ENCODE measurements around the gene CLDN24. TPM values are rescaled to one million over a fixed set of nuclear protein-coding genes. Genes with fewer than 3 reads are reported as not detected.
"Not testable (repeated sequence)": the region's sequence is repeated elsewhere in the genome, so short reads cannot be mapped to it uniquely, and the experiment has no call there.

CLDN24 gene
- total RNA-seq, 1 experiment from 2014 or later = not detected

- DNase-seq = no peak
- no peaks in the 10 kb centered on the region for H3K27me3 ChIP-seq (ENCODE audit: control insufficient read depth, insufficient read depth, low read length)
- H3K4me3 ChIP-seq (ENCODE audit: insufficient read depth, low read depth, low read length) = no peak overlapping the region
- H3K36me3 ChIP-seq (replicated peaks; ENCODE audit: control insufficient read depth, insufficient read depth, low read length) = no peaks in the 10 kb centered on the region
Measured at GRCh38 chr4:183335369-183335940, 13.2 kb upstream of the CLDN24 start.

GRCh38 chr4:183333983-183334382 lies 11.8 kb upstream of the CLDN24 start:
- no peaks in the 10 kb centered on the region for H3K27me3 ChIP-seq (ENCODE audit: control insufficient read depth, insufficient read depth, low read length)
- no peaks in the 10 kb centered on the region for H3K36me3 ChIP-seq (replicated peaks; ENCODE audit: control insufficient read depth, insufficient read depth, low read length)
- no peak for DNase-seq
- no peak overlapping the region for H3K4me3 ChIP-seq (ENCODE audit: insufficient read depth, low read depth, low read length)

GRCh38 chr4:183333202-183333601 lies 11.0 kb upstream of the CLDN24 start:
- no peak overlapping the region for H3K4me3 ChIP-seq (ENCODE audit: insufficient read depth, low read depth, low read length)
- no peak for DNase-seq
- no peaks in the 10 kb centered on the region for H3K27me3 ChIP-seq (ENCODE audit: control insufficient read depth, insufficient read depth, low read length)
- H3K36me3 ChIP-seq (replicated peaks; ENCODE audit: control insufficient read depth, insufficient read depth, low read length) = no peaks in the 10 kb centered on the region

- no peaks in the 10 kb centered on the region for H3K36me3 ChIP-seq (replicated peaks; ENCODE audit: control insufficient read depth, insufficient read depth, low read length)
- no peak for DNase-seq
Measured at GRCh38 chr4:183332447-183332846, 10.2 kb upstream of the CLDN24 start.

GRCh38 chr4:183330841-183331240 lies 8.6 kb upstream of the CLDN24 start:
- H3K27me3 ChIP-seq (ENCODE audit: control insufficient read depth, insufficient read depth, low read length) = no peaks in the 10 kb centered on the region
- H3K4me3 ChIP-seq (ENCODE audit: insufficient read depth, low read depth, low read length) = no peak overlapping the region
- no peak for DNase-seq
- H3K36me3 ChIP-seq (replicated peaks; ENCODE audit: control insufficient read depth, insufficient read depth, low read length) = no peaks in the 10 kb centered on the region

More at GRCh38 chr4:183332447-183332846, 10.2 kb upstream of the CLDN24 start:
- no peaks in the 10 kb centered on the region for H3K27me3 ChIP-seq (ENCODE audit: control insufficient read depth, insufficient read depth, low read length)
- no peak overlapping the region for H3K4me3 ChIP-seq (ENCODE audit: insufficient read depth, low read depth, low read length)

- no peaks in the 10 kb centered on the region for H3K36me3 ChIP-seq (replicated peaks; ENCODE audit: control insufficient read depth, insufficient read depth, low read length)
- no peak for DNase-seq
- no peak overlapping the region for H3K4me3 ChIP-seq (ENCODE audit: insufficient read depth, low read depth, low read length)
- H3K27me3 ChIP-seq (ENCODE audit: control insufficient read depth, insufficient read depth, low read length) = no peaks in the 10 kb centered on the region
Measured at GRCh38 chr4:183329954-183330742, 7.9 kb upstream of the CLDN24 start.

GRCh38 chr4:183329244-183329643 lies 7.0 kb upstream of the CLDN24 start:
- Histone ChIP-seq H3K4me3 (ENCODE audit: insufficient read depth, low read depth, low read length) (no peak overlapping the region), H3K27me3 (ENCODE audit: control insufficient read depth, insufficient read depth, low read length) (no peaks in the 10 kb centered on the region), H3K36me3 (replicated peaks; ENCODE audit: control insufficient read depth, insufficient read depth, low read length) (no peaks in the 10 kb centered on the region)
- no peak for DNase-seq

- no peaks in the 10 kb centered on the region for H3K36me3 ChIP-seq (replicated peaks; ENCODE audit: control insufficient read depth, insufficient read depth, low read length)
- H3K27me3 ChIP-seq (ENCODE audit: control insufficient read depth, insufficient read depth, low read length) = no peaks in the 10 kb centered on the region
- H3K4me3 ChIP-seq (ENCODE audit: insufficient read depth, low read depth, low read length) = no peak overlapping the region
- DNase-seq = no peak
Measured at GRCh38 chr4:183328832-183329231, 6.6 kb upstream of the CLDN24 start.

GRCh38 chr4:183327827-183328226 lies 5.6 kb upstream of the CLDN24 start:
- Histone ChIP-seq H3K36me3 (replicated peaks; ENCODE audit: control insufficient read depth, insufficient read depth, low read length) (no peaks in the 10 kb centered on the region), H3K4me3 (ENCODE audit: insufficient read depth, low read depth, low read length) (no peak overlapping the region), H3K27me3 (ENCODE audit: control insufficient read depth, insufficient read depth, low read length) (no peaks in the 10 kb centered on the region)
- DNase-seq = no peak

GRCh38 chr4:183326853-183327252 lies 4.6 kb upstream of the CLDN24 start:
- Histone ChIP-seq H3K27me3 (ENCODE audit: control insufficient read depth, insufficient read depth, low read length) (no peaks in the 10 kb centered on the region), H3K4me3 (ENCODE audit: insufficient read depth, low read depth, low read length) (no peak overlapping the region), H3K36me3 (replicated peaks; ENCODE audit: control insufficient read depth, insufficient read depth, low read length) (no peaks in the 10 kb centered on the region)
- no peak for DNase-seq

- not testable (repeated sequence) for DNase-seq; H3K36me3 ChIP-seq (replicated peaks; ENCODE audit: control insufficient read depth, insufficient read depth, low read length); H3K27me3 ChIP-seq (ENCODE audit: control insufficient read depth, insufficient read depth, low read length); H3K4me3 ChIP-seq (ENCODE audit: insufficient read depth, low read depth, low read length)
Measured at GRCh38 chr4:183326387-183326786, 4.2 kb upstream of the CLDN24 start.

GRCh38 chr4:183324619-183325018 lies 2.4 kb upstream of the CLDN24 start:
- Histone ChIP-seq H3K27me3 (ENCODE audit: control insufficient read depth, insufficient read depth, low read length) (no peaks in the 10 kb centered on the region), H3K4me3 (ENCODE audit: insufficient read depth, low read depth, low read length) (no peak overlapping the region), H3K36me3 (replicated peaks; ENCODE audit: control insufficient read depth, insufficient read depth, low read length) (no peaks in the 10 kb centered on the region)
- DNase-seq = no peak

GRCh38 chr4:183324056-183324455 lies 1.8 kb upstream of the CLDN24 start:
- not testable (repeated sequence) for H3K36me3 ChIP-seq (replicated peaks; ENCODE audit: control insufficient read depth, insufficient read depth, low read length); H3K4me3 ChIP-seq (ENCODE audit: insufficient read depth, low read depth, low read length); DNase-seq; H3K27me3 ChIP-seq (ENCODE audit: control insufficient read depth, insufficient read depth, low read length)

- Histone ChIP-seq H3K4me3 (ENCODE audit: insufficient read depth, low read depth, low read length) (no peak overlapping the region), H3K27me3 (ENCODE audit: control insufficient read depth, insufficient read depth, low read length) (no peaks in the 10 kb centered on the region), H3K36me3 (replicated peaks; ENCODE audit: control insufficient read depth, insufficient read depth, low read length) (no peaks in the 10 kb centered on the region)
- no peak for DNase-seq
Measured at GRCh38 chr4:183323295-183323694, 1.1 kb upstream of the CLDN24 start.

GRCh38 chr4:183321516-183321915 lies 710 bp downstream of the CLDN24 start:
- DNase-seq = no peak
- Histone ChIP-seq H3K4me3 (ENCODE audit: insufficient read depth, low read depth, low read length) (no peak overlapping the region), H3K27me3 (ENCODE audit: control insufficient read depth, insufficient read depth, low read length) (no peaks in the 10 kb centered on the region), H3K36me3 (replicated peaks; ENCODE audit: control insufficient read depth, insufficient read depth, low read length) (no peaks in the 10 kb centered on the region)

Measured in H7 (cell line).